Measurements from ENCODE around the gene HSPG2.
"Not testable (repeated sequence)": the region's sequence is repeated elsewhere in the genome, so short reads cannot be mapped to it uniquely, and the experiment has no call there.

GRCh38 chr1:21981253-21981652 lies 44.1 kb upstream of the HSPG2 start:
- TF ChIP-seq CTCF (IDR thresholded peaks at IDR 0.05); REST (IDR thresholded peaks at IDR 0.05; ENCODE audit: insufficient read depth in 1 of 2, low read depth in 2 of 2, low read length in 1 of 2); POLR2AphosphoS5 (IDR thresholded peaks at IDR 0.05; ENCODE audit: low read depth, low read length): not testable (repeated sequence)

Measured in Panc1 (cell line).